ENCODE measurements around the gene TRMT112.
A peak's percentile ranks its signal among the peaks of the same experiment; 100 is the strongest.

Gene TRMT112

GRCh38 chr11:64347193-64347867 is 30.0 kb upstream of the TRMT112 start:
- Histone ChIP-seq H3K4me3 (ENCODE audit: low read depth, low read length, poor library complexity, severe bottlenecking) (no peak overlapping the region), H3K36me3 (ENCODE audit: insufficient read depth, low read length) (peaks cover 39% of the 10 kb centered on the region; the same call in 1 of the 2 replicates), H3K9me3 (ENCODE audit: low read length) (no peaks in the 10 kb centered on the region), H3K79me2 (ENCODE audit: insufficient read depth, low read length) (no peaks in the 10 kb centered on the region), H3K27ac (ENCODE audit: low read depth, low read length, poor library complexity, severe bottlenecking) (no peak overlapping the region), H3K9me2 (ENCODE audit: low read depth, low read length) (no peaks in the 10 kb centered on the region), H4K20me1 (ENCODE audit: insufficient read depth, low read length) (no peaks in the 10 kb centered on the region), H3K27me3 (ENCODE audit: insufficient read depth, low read length) (no peaks in the 10 kb centered on the region), H3F3A (ENCODE audit: insufficient read depth, low read length) (no peaks in the 10 kb centered on the region), H2AFZ (ENCODE audit: low read length) (no peak overlapping the region), H3K4me1 (ENCODE audit: insufficient read depth, low read length, severe bottlenecking) (peaks cover under 1% of the 10 kb centered on the region), H3K4me2 (ENCODE audit: low read length) (no peak overlapping the region), H3K9ac (ENCODE audit: low read length) (no peak overlapping the region)
- TF ChIP-seq EZH2 (IDR thresholded peaks at IDR 0.05; ENCODE audit: borderline replicate concordance, low read length) (no peak), CTCF (IDR thresholded peaks at IDR 0.05; ENCODE audit: low read length) (no peak)

GRCh38 chr11:64344787-64345186 is 27.4 kb upstream of the TRMT112 start:
- TF ChIP-seq CTCF (IDR thresholded peaks at IDR 0.05; ENCODE audit: low read length), result no peak
- no peak for TF ChIP-seq EZH2 (IDR thresholded peaks at IDR 0.05; ENCODE audit: borderline replicate concordance, low read length)
- H3K4me3 ChIP-seq (ENCODE audit: low read depth, low read length, poor library complexity, severe bottlenecking), result no peak overlapping the region
- no peaks in the 10 kb centered on the region for H3K79me2 ChIP-seq (ENCODE audit: insufficient read depth, low read length)
- no peak overlapping the region for H2AFZ ChIP-seq (ENCODE audit: low read length)
- H3F3A ChIP-seq (ENCODE audit: insufficient read depth, low read length), result no peaks in the 10 kb centered on the region
- no peak overlapping the region for H3K9ac ChIP-seq (ENCODE audit: low read length)
- no peak overlapping the region for H3K27ac ChIP-seq (ENCODE audit: low read depth, low read length, poor library complexity, severe bottlenecking)
- H4K20me1 ChIP-seq (ENCODE audit: insufficient read depth, low read length), result no peaks in the 10 kb centered on the region
- no peaks in the 10 kb centered on the region for H3K9me2 ChIP-seq (ENCODE audit: low read depth, low read length)
- no peaks in the 10 kb centered on the region for H3K27me3 ChIP-seq (ENCODE audit: insufficient read depth, low read length)
- no peaks in the 10 kb centered on the region for H3K9me3 ChIP-seq (ENCODE audit: low read length)
- no peak overlapping the region for H3K4me2 ChIP-seq (ENCODE audit: low read length)
- H3K4me1 ChIP-seq (ENCODE audit: insufficient read depth, low read length, severe bottlenecking), result peaks cover 19% of the 10 kb centered on the region
- H3K36me3 ChIP-seq (ENCODE audit: insufficient read depth, low read length), result peaks cover 37% of the 10 kb centered on the region; the same call in 1 of the 2 replicates

GRCh38 chr11:64343767-64344559 is 26.6 kb upstream of the TRMT112 start:
- Histone ChIP-seq H3K27me3 (ENCODE audit: insufficient read depth, low read length) (no peaks in the 10 kb centered on the region), H3K27ac (ENCODE audit: low read depth, low read length, poor library complexity, severe bottlenecking) (no peak overlapping the region), H3K4me3 (ENCODE audit: low read depth, low read length, poor library complexity, severe bottlenecking) (no peak overlapping the region), H3K79me2 (ENCODE audit: insufficient read depth, low read length) (no peaks in the 10 kb centered on the region), H4K20me1 (ENCODE audit: insufficient read depth, low read length) (no peaks in the 10 kb centered on the region), H3F3A (ENCODE audit: insufficient read depth, low read length) (no peaks in the 10 kb centered on the region), H3K36me3 (ENCODE audit: insufficient read depth, low read length) (peaks cover 32% of the 10 kb centered on the region; the same call in 1 of the 2 replicates), H2AFZ (ENCODE audit: low read length) (no peak overlapping the region), H3K9me2 (ENCODE audit: low read depth, low read length) (no peaks in the 10 kb centered on the region), H3K9me3 (ENCODE audit: low read length) (no peaks in the 10 kb centered on the region), H3K9ac (ENCODE audit: low read length) (no peak overlapping the region), H3K4me1 (ENCODE audit: insufficient read depth, low read length, severe bottlenecking) (peaks cover 27% of the 10 kb centered on the region), H3K4me2 (ENCODE audit: low read length) (no peak overlapping the region)
- TF ChIP-seq CTCF (IDR thresholded peaks at IDR 0.05; ENCODE audit: low read length), result peak; percentile 29; the same call in 1 of the 2 replicates
- no peak for TF ChIP-seq EZH2 (IDR thresholded peaks at IDR 0.05; ENCODE audit: borderline replicate concordance, low read length)
